HS-27A (cell line): Measurements from ENCODE around the gene ADIPOQ.
"Not testable (repeated sequence)": the region's sequence is repeated elsewhere in the genome, so short reads cannot be mapped to it uniquely, and the experiment has no call there.

ENCODE experiments used
- DNase-seq: peaks from one replicate; pipeline ENCODE4 v3.0.0-alpha.2; 2012; ENCODE audit warnings: low read depth, missing footprints

ADIPOQ gene

GRCh38 chr3:186870421-186871201 lies 28.1 kb downstream of the ADIPOQ start:
- DNase-seq: no peak

- no peak for DNase-seq
Measured at GRCh38 chr3:186871403-186871924, 29.0 kb downstream of the ADIPOQ start.

GRCh38 chr3:186873796-186874195 lies 31.3 kb downstream of the ADIPOQ start:
- DNase-seq: not testable (repeated sequence)

- not testable (repeated sequence) for DNase-seq
Measured at GRCh38 chr3:186874216-186874615, 31.7 kb downstream of the ADIPOQ start.

GRCh38 chr3:186874841-186875240 lies 32.3 kb downstream of the ADIPOQ start:
- DNase-seq: not testable (repeated sequence)

- no peak for DNase-seq
Measured at GRCh38 chr3:186875708-186876107, 33.2 kb downstream of the ADIPOQ start.

- DNase-seq: no peak
Measured at GRCh38 chr3:186879781-186880180, 37.3 kb downstream of the ADIPOQ start.

- DNase-seq: no peak
Measured at GRCh38 chr3:186880406-186880805, 37.9 kb downstream of the ADIPOQ start.

- no peak for DNase-seq
Measured at GRCh38 chr3:186882150-186882524, 39.6 kb downstream of the ADIPOQ start.

- DNase-seq: no peak
Measured at GRCh38 chr3:186882881-186883685, 40.6 kb downstream of the ADIPOQ start.

- no peak for DNase-seq
Measured at GRCh38 chr3:186883686-186884058, 41.2 kb downstream of the ADIPOQ start.

- not testable (repeated sequence) for DNase-seq
Measured at GRCh38 chr3:186884868-186885267, 42.4 kb downstream of the ADIPOQ start.

- no peak for DNase-seq
Measured at GRCh38 chr3:186886202-186886981, 43.9 kb downstream of the ADIPOQ start.

GRCh38 chr3:186887507-186887938 lies 45.0 kb downstream of the ADIPOQ start:
- DNase-seq: not testable (repeated sequence)

- no peak for DNase-seq
Measured at GRCh38 chr3:186888569-186888968, 46.1 kb downstream of the ADIPOQ start.

- DNase-seq: not testable (repeated sequence)
Measured at GRCh38 chr3:186889698-186890097, 47.2 kb downstream of the ADIPOQ start.

- DNase-seq: no peak
Measured at GRCh38 chr3:186890911-186891310, 48.4 kb downstream of the ADIPOQ start.

GRCh38 chr3:186893071-186893470 lies 50.6 kb downstream of the ADIPOQ start:
- not testable (repeated sequence) for DNase-seq

GRCh38 chr3:186895406-186895805 lies 52.9 kb downstream of the ADIPOQ start:
- DNase-seq: no peak

GRCh38 chr3:186896006-186896405 lies 53.5 kb downstream of the ADIPOQ start:
- DNase-seq: no peak

GRCh38 chr3:186896875-186897274 lies 54.4 kb downstream of the ADIPOQ start:
- DNase-seq: no peak

- DNase-seq: no peak
Measured at GRCh38 chr3:186901135-186901734, 58.7 kb downstream of the ADIPOQ start.
